DOHH2 (cell line): ENCODE data around the gene AFF4.

ENCODE experiments used
- H3F3A ChIP-seq: fragments of 200-600 bp; sonication (generic), shearing (Covaris generic); 2 replicates; pipeline ENCODE4 v1.6.0; 2016; ENCODE audit warnings: antibody characterized with exemption, mild to moderate bottlenecking; ENCODE audit not compliant: control insufficient read depth, insufficient read depth
- H3K27ac ChIP-seq: fragments of 200-600 bp; sonication (generic); 2 replicates; pipeline ENCODE4 v1.5.1; 2014; ENCODE audit warnings: low read depth, mild to moderate bottlenecking, low read length, moderate library complexity
- H3K27me3 ChIP-seq: fragments of 200-600 bp; sonication (generic); 2 replicates; pipeline ENCODE4 v1.6.1; 2014; ENCODE audit warnings: mild to moderate bottlenecking, low read length, mixed read lengths; ENCODE audit not compliant: control insufficient read depth
- H3K36me3 ChIP-seq: fragments of 200-600 bp; sonication (generic); 2 replicates; pipeline ENCODE4 v1.6.1; 2014; ENCODE audit warnings: mild to moderate bottlenecking, low read length, moderate library complexity, mixed read lengths; ENCODE audit not compliant: control insufficient read depth
- H3K4me1 ChIP-seq: fragments of 200-600 bp; sonication (generic); 2 replicates; pipeline ENCODE4 v1.6.1; 2014; ENCODE audit warnings: mild to moderate bottlenecking, low read length, mixed read lengths; ENCODE audit not compliant: control insufficient read depth
- H3K4me2 ChIP-seq: fragments of 200-600 bp; sonication (generic); 2 replicates; pipeline ENCODE4 v1.6.0; 2014; ENCODE audit warnings: mild to moderate bottlenecking, low read length, moderate library complexity
- H3K4me3 ChIP-seq: fragments of 200-600 bp; sonication (generic); 2 replicates; pipeline ENCODE4 v1.5.1; 2014; ENCODE audit warnings: mild to moderate bottlenecking, low read length, mixed read lengths
- H3K79me2 ChIP-seq: fragments of 200-600 bp; sonication (generic); 2 replicates; pipeline ENCODE4 v1.6.1; 2014; ENCODE audit warnings: mild to moderate bottlenecking, low read length, mixed read lengths; ENCODE audit not compliant: control insufficient read depth
- H3K9me2 ChIP-seq: fragments of 200-600 bp; sonication (generic); replicated peaks from 2 replicates; pipeline ENCODE4 v1.6.1; 2014; ENCODE audit warnings: mild to moderate bottlenecking, low read length, mixed read lengths; ENCODE audit not compliant: control insufficient read depth
- H3K9me3 ChIP-seq: fragments of 200-600 bp; sonication (generic); 2 replicates; pipeline ENCODE4 v1.6.1; 2014; ENCODE audit warnings: antibody characterized with exemption, low read length, mixed read lengths; ENCODE audit not compliant: control insufficient read depth, insufficient read depth
- H4K20me1 ChIP-seq: fragments of 200-600 bp; sonication (generic); 2 replicates; pipeline ENCODE4 v1.6.0; 2014; ENCODE audit warnings: low read depth, mild to moderate bottlenecking, antibody characterized with exemption, low read length, moderate library complexity; ENCODE audit not compliant: control insufficient read depth, insufficient read depth
- EZH2phosphoT487 ChIP-seq: fragments of 200-600 bp; sonication (generic); IDR thresholded peaks from 2 replicates; pipeline ENCODE4 v1.6.1; 2017; ENCODE audit warnings: borderline replicate concordance, mild to moderate bottlenecking, antibody characterized with exemption, low read length, moderate library complexity, mixed read lengths
- TF ChIP-seq, protein P1 (sequence below): fragments of 200-600 bp; sonication (generic); IDR thresholded peaks from one replicate; pipeline ENCODE4 v1.5.1; 2014; ENCODE audit warnings: antibody characterized with exemption, mild to moderate bottlenecking, low read depth, low read length; ENCODE audit not compliant: poor library complexity, severe bottlenecking

The AFF4 gene

DNA sequence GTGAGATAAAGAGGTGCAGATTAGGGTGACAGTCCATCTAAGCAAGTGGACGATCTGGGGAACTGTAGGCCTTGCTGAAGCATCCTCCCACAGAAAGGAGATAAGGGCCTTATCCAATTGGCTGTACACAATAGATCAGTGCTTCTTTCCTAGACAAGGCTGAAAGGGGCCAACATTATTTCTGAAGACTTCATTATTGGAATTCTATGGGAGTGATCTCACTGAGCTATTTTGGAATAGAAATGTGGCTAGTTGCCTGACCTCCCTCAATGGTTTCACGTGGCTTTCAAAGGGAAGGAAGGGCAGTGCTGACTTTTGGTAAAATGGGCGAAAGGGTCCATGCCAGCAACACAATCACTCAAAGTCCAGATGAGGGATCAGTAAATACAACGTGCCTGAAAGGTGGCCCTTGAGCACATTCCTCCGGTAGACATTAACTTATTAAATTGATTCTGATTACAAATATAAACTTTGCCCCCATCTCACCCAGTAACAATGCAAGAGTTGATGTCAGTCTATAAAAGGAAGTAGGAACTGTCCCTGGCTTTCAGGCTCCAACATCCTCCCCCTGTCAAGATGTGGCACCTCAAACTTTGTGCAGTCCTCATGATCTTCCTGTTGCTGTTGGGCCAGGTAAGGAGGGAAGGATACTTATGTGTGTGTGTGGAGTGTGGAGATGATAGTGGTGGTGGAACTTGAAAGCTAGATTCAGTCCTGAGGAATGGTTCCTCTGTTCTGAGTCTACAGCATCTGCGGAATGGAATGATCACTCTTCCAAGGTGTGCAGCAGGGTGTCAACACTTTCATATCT, 90.1 kb downstream of the AFF4 start, which contains the start of gene LEAP2:
Gene LEAP2, plus strand, starts transcription at position 550 of the 811 bp plus-strand sequence. Its CDS starts 27 bp downstream, at position 577.
- Histone ChIP-seq H3K4me1 (no peaks in the 10 kb centered on the region), H3K4me2 (no peak within 1 kb of the TSS), H3K9me3 (no peaks in the 10 kb centered on the region)

DNA sequence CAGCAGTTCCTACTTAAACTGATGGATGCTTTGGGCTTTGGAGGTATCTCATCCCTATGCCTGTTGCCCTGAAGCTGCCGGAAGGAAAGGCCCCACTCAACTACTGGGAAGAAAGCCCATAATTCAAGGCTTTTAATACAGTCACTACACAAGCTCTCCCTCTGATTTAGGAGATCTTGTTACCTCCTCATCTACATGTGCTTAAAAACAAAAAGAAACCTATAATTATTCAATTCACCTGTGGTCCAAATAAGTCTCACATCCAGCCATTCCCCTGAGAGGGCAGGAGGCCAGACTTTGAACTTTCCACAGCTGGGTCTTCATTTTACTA, 90.7 kb downstream of the AFF4 start:
- Histone ChIP-seq H3K9me2 (no peaks in the 10 kb centered on the region), H3K27me3 (no peaks in the 10 kb centered on the region), H3F3A (peaks cover 19% of the 10 kb centered on the region), H3K4me1 (peaks cover 1% of the 10 kb centered on the region), H3K4me2 (no peak overlapping the region), H3K79me2 (peaks cover 11% of the 10 kb centered on the region), H4K20me1 (0 out of 2 replicates have a peak, but pooled peaks cover 3% of the 10 kb centered on the region), H3K36me3 (peaks cover 59% of the 10 kb centered on the region), H3K9me3 (no peaks in the 10 kb centered on the region), H3K4me3 (no peak overlapping the region), H3K27ac (no peak overlapping the region)
- no peak for TF ChIP-seq EZH2phosphoT487
- TF ChIP-seq, protein P1, sequence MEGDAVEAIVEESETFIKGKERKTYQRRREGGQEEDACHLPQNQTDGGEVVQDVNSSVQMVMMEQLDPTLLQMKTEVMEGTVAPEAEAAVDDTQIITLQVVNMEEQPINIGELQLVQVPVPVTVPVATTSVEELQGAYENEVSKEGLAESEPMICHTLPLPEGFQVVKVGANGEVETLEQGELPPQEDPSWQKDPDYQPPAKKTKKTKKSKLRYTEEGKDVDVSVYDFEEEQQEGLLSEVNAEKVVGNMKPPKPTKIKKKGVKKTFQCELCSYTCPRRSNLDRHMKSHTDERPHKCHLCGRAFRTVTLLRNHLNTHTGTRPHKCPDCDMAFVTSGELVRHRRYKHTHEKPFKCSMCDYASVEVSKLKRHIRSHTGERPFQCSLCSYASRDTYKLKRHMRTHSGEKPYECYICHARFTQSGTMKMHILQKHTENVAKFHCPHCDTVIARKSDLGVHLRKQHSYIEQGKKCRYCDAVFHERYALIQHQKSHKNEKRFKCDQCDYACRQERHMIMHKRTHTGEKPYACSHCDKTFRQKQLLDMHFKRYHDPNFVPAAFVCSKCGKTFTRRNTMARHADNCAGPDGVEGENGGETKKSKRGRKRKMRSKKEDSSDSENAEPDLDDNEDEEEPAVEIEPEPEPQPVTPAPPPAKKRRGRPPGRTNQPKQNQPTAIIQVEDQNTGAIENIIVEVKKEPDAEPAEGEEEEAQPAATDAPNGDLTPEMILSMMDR: no peak

More for the DNA sequence above, 90.1 kb downstream of the AFF4 start, which contains the start of gene LEAP2:
- Histone ChIP-seq H3K79me2 (0 out of 2 replicates have a peak, but pooled peaks cover 6% of the 10 kb centered on the region), H4K20me1 (0 out of 2 replicates have a peak, but pooled peaks cover 3% of the 10 kb centered on the region), H3K27me3 (no peaks in the 10 kb centered on the region), H3K36me3 (peaks cover 59% of the 10 kb centered on the region), H3K9me2 (no peaks in the 10 kb centered on the region), H3K4me3 (no peak within 1 kb of the TSS), H3K27ac (no peak within 1 kb of the TSS), H3F3A (peaks cover 19% of the 10 kb centered on the region)
- no peak for TF ChIP-seq EZH2phosphoT487
- TF ChIP-seq, protein P1: no peak

DNA sequence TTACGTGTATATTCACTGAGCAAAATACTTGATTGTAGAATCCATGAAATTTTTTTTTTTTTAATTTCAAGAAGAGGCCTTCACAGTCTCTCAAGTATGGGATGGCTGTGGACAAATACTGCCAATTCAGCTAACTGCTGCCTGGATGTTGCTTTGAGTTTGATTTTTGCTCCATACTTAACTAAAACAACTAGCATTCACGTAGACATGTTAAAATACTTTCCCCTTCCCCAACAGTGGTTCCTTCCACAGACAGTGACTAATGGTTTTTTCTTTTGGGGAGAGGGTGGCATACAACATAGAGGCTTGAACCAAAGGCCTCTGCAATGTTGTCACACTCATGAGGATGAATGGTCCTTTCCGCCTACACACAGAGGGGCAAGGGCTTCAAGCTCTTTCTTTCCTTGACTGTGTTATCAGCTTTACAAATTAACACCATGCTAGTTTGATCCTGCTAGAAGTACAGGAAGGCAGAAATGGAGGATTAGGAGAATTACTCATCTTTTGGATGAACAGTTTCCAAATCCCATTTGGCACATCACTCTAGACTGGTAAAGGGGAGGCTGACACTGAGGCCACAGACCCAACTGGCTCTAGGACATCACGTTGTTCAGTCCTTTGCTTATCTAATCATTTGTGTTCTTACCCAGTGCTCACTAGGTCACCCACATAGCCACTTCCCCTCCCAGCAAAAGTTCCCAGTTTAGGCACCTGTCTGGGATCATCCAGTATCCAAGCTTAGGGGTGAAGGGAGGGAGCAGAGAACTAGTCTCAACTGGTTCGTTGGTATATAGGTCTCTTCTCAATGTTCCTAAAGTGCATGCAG, 91.8 kb downstream of the AFF4 start:
- peaks cover 22% of the 10 kb centered on the region for H3K79me2 ChIP-seq
- H3K9me2 ChIP-seq: no peaks in the 10 kb centered on the region
- H4K20me1 ChIP-seq: 0 out of 2 replicates have a peak, but pooled peaks cover 6% of the 10 kb centered on the region
- peaks cover 19% of the 10 kb centered on the region for H3F3A ChIP-seq
- TF ChIP-seq EZH2phosphoT487: no peak
- TF ChIP-seq, protein P1: no peak
- no peaks in the 10 kb centered on the region for H3K9me3 ChIP-seq
- H3K4me1 ChIP-seq: peaks cover 8% of the 10 kb centered on the region
- H3K36me3 ChIP-seq: peaks cover 66% of the 10 kb centered on the region
- no peak overlapping the region for H3K4me2 ChIP-seq
- no peak overlapping the region for H3K27ac ChIP-seq
- H3K4me3 ChIP-seq: no peak overlapping the region
- no peaks in the 10 kb centered on the region for H3K27me3 ChIP-seq
